SH-SY5Y (cell line): ENCODE results near the gene ZEB1.

Source experiments
- GATA2 ChIP-seq: IDR thresholded peaks from 2 replicates; pipeline ENCODE4 v1.6.1; 2011; ENCODE audit warnings: mild to moderate bottlenecking, low read depth, low read length
- GATA3 ChIP-seq: IDR thresholded peaks from 2 replicates; pipeline ENCODE4 v1.6.1; 2011; ENCODE audit warnings: low read depth, mild to moderate bottlenecking, low read length, moderate library complexity

The ZEB1 gene

GRCh38 chr10:31477584-31477983 is 158.6 kb downstream of the ZEB1 start:
- TF ChIP-seq GATA2 (no peak), GATA3 (no peak)

GRCh38 chr10:31479752-31480151 is 160.7 kb downstream of the ZEB1 start:
- TF ChIP-seq GATA3 = no peak
- no peak for TF ChIP-seq GATA2

- no peak for TF ChIP-seq GATA2
- no peak for TF ChIP-seq GATA3
These were observed 164.5 kb downstream of the ZEB1 start for GRCh38 chr10:31483546-31483945.

- TF ChIP-seq GATA2 (no peak), GATA3 (no peak)
These were observed 165.6 kb downstream of the ZEB1 start for GRCh38 chr10:31484431-31485135.

GRCh38 chr10:31490858-31491504 is 172.0 kb downstream of the ZEB1 start:
- TF ChIP-seq GATA2 (no peak), GATA3 (no peak)

- no peak for TF ChIP-seq GATA2
- TF ChIP-seq GATA3 = no peak
These were observed 188.4 kb downstream of the ZEB1 start for GRCh38 chr10:31507427-31507826.

GRCh38 chr10:31508234-31508633 is 189.2 kb downstream of the ZEB1 start:
- TF ChIP-seq GATA3 (no peak), GATA2 (no peak)

- TF ChIP-seq GATA3 (no peak), GATA2 (no peak)
These were observed 189.9 kb downstream of the ZEB1 start for GRCh38 chr10:31508882-31509281.

- no peak for TF ChIP-seq GATA3
- no peak for TF ChIP-seq GATA2
These were observed 191.0 kb downstream of the ZEB1 start for GRCh38 chr10:31509989-31510388.

GRCh38 chr10:31515116-31515515 is 196.1 kb downstream of the ZEB1 start:
- TF ChIP-seq GATA2 (no peak), GATA3 (no peak)

- TF ChIP-seq GATA3 = no peak
- no peak for TF ChIP-seq GATA2
These were observed 196.9 kb downstream of the ZEB1 start for GRCh38 chr10:31515819-31516402.

- no peak for TF ChIP-seq GATA2
- TF ChIP-seq GATA3 = no peak
These were observed 202.2 kb downstream of the ZEB1 start for GRCh38 chr10:31520986-31521831.

GRCh38 chr10:31522820-31523219 is 203.8 kb downstream of the ZEB1 start:
- TF ChIP-seq GATA3 (no peak), GATA2 (no peak)

GRCh38 chr10:31524460-31524859 is 205.4 kb downstream of the ZEB1 start:
- no peak for TF ChIP-seq GATA3
- TF ChIP-seq GATA2 = no peak
